ENCODE results near the gene OR5A1.
"Not testable (repeated sequence)": the region's sequence is repeated elsewhere in the genome, so short reads cannot be mapped to it uniquely, and the experiment has no call there.

Gene OR5A1

GRCh38 chr11:59436169-59436568 is at the start of gene OR5A1:
OR5A1 (plus strand) TSS chr11:59436469; CDS start chr11:59443169, 6,700 bp downstream.
- no peak for DNase-seq

GRCh38 chr11:59394186-59394585 is 42.1 kb upstream of the OR5A1 start:
- DNase-seq, result no peak

- no peak for DNase-seq
Observed at GRCh38 chr11:59400461-59401261, 35.6 kb upstream of the OR5A1 start.

GRCh38 chr11:59401262-59401552 is 35.1 kb upstream of the OR5A1 start:
- no peak for DNase-seq

- DNase-seq, result no peak
Observed at GRCh38 chr11:59403546-59403945, 32.7 kb upstream of the OR5A1 start.

GRCh38 chr11:59413646-59414045 is 22.6 kb upstream of the OR5A1 start:
- DNase-seq, result no peak

- no peak for DNase-seq
Observed at GRCh38 chr11:59415111-59415510, 21.2 kb upstream of the OR5A1 start.

GRCh38 chr11:59416613-59417012 is 19.7 kb upstream of the OR5A1 start:
- DNase-seq, result peak in 17 of 58 donors; percentile 1 to 42 (median 5)

- no peak for DNase-seq
Observed at GRCh38 chr11:59417023-59417422, 19.2 kb upstream of the OR5A1 start.

- peak in 11 of 58 donors; percentile 0 to 57 (median 8) for DNase-seq
Observed at GRCh38 chr11:59418156-59418555, 18.1 kb upstream of the OR5A1 start.

GRCh38 chr11:59423835-59424234 is 12.4 kb upstream of the OR5A1 start:
- no peak for DNase-seq

GRCh38 chr11:59425131-59425530 is 11.1 kb upstream of the OR5A1 start:
- no peak for DNase-seq

GRCh38 chr11:59426361-59427067 is 9.8 kb upstream of the OR5A1 start, which contains the start of gene OR5A2:
OR5A2 (minus strand) TSS chr11:59426413; CDS start chr11:59422953, 3,460 bp downstream.
- DNase-seq, result no peak

GRCh38 chr11:59427068-59427382 is 9.2 kb upstream of the OR5A1 start:
- no peak for DNase-seq

GRCh38 chr11:59429924-59430516 is 6.2 kb upstream of the OR5A1 start:
- DNase-seq, result peak in 5 of 58 donors; percentile 1 to 20 (median 2)

GRCh38 chr11:59437770-59438169 is 1.5 kb downstream of the OR5A1 start:
- no peak for DNase-seq

GRCh38 chr11:59445624-59446023 is 9.4 kb downstream of the OR5A1 start:
- not testable (repeated sequence) for DNase-seq

GRCh38 chr11:59448484-59448883 is 12.2 kb downstream of the OR5A1 start:
- no peak for DNase-seq

- DNase-seq, result no peak
Observed at GRCh38 chr11:59456661-59457060, 20.4 kb downstream of the OR5A1 start, which contains the start of gene OR4D6. OR4D6 (plus strand) TSS chr11:59456961; CDS start chr11:59456961, 0 bp downstream.

- no peak for DNase-seq
Observed at GRCh38 chr11:59459916-59460315, 23.6 kb downstream of the OR5A1 start.

- DNase-seq, result no peak
Observed at GRCh38 chr11:59463190-59463641, 26.9 kb downstream of the OR5A1 start.

GRCh38 chr11:59473015-59473414 is 36.7 kb downstream of the OR5A1 start, which contains the start of gene OR4D10:
OR4D10 (plus strand) TSS chr11:59473315; CDS start chr11:59477430, 4,115 bp downstream.
- DNase-seq, result no peak
